Panc1 (cell line): ENCODE measurements around the gene SUSD4. TPM values are rescaled to one million over a fixed set of nuclear protein-coding genes. Genes with fewer than 3 reads are reported as not detected.

Experiments used
- ATAC-seq: fragments of 200-7000 bp; cut with Tn5 transposase; 2 replicates; pipeline ENCODE4 v1.9.1; 2020; ENCODE audit warnings: mild to moderate bottlenecking, moderate library complexity
- BruUV-seq: library from RNA; stranded (reverse); fragments of 400-500 nt; replicated peaks from 2 replicates; lab custom pipeline; 2021; lab: Mats Ljungman, UMichigan
- CTCF ChIA-PET: fragments of 300-600 bp; sonication (Branson Sonifier 250); formaldehyde crosslinking; loops from one replicate; lab custom pipeline; 2022; ENCODE audit warnings: antibody characterized with exemption; lab: Charles Lee
- POLR2A ChIA-PET: fragments of 300-600 bp; sonication (Branson Sonifier 250); formaldehyde crosslinking; loops from one replicate; lab custom pipeline; 2022; ENCODE audit warnings: antibody characterized with exemption; lab: Charles Lee
- DNase-seq: peaks from one replicate; pipeline ENCODE4 v3.0.0-alpha.2; 2010; ENCODE audit warnings: low read depth, low spot score
- H3K27ac ChIP-seq: 2 replicates; pipeline ENCODE4 v1.5.1; 2011; ENCODE audit warnings: mild to moderate bottlenecking, low read length, inconsistent platforms
- H3K27me3 ChIP-seq: fragments of 200-500 bp; sonication (Bioruptor generic); 2 replicates; pipeline ENCODE4 v1.6.0; 2014; ENCODE audit warnings: low read length, inconsistent platforms; ENCODE audit not compliant: control insufficient read depth, insufficient read depth
- H3K36me3 ChIP-seq: fragments of 200-500 bp; sonication (Bioruptor generic); 2 replicates; pipeline ENCODE4 v1.5.1; 2014; ENCODE audit warnings: inconsistent platforms, mild to moderate bottlenecking, low read length, moderate library complexity; ENCODE audit not compliant: control insufficient read depth, insufficient read depth
- H3K4me1 ChIP-seq: 2 replicates; pipeline ENCODE4 v1.5.1; 2011; ENCODE audit warnings: inconsistent platforms, mild to moderate bottlenecking, low read length, moderate library complexity; ENCODE audit not compliant: control insufficient read depth, insufficient read depth
- H3K4me3 ChIP-seq, 2 experiments: 2 replicates each; pipeline ENCODE4 v1.5.1; 2011 to 2012; ENCODE audit warnings: low read depth in 2 of 2, low read length in 2 of 2, mild to moderate bottlenecking in 2 of 2, inconsistent platforms in 1 of 2, moderate library complexity in 1 of 2
- H3K9me3 ChIP-seq: fragments of 200-500 bp; sonication (Bioruptor generic); 2 replicates; pipeline ENCODE4 v1.5.1; 2014; ENCODE audit warnings: low read depth, mild to moderate bottlenecking, inconsistent platforms, low read length, moderate library complexity; ENCODE audit not compliant: control insufficient read depth, insufficient read depth
- CTCF ChIP-seq: fragments of 450-650 bp; IDR thresholded peaks from 2 replicates; pipeline ENCODE4 v1.5.1; 2017; ENCODE audit warnings: mild to moderate bottlenecking
- POLR2AphosphoS5 ChIP-seq: IDR thresholded peaks from 2 replicates; pipeline ENCODE4 v1.6.1; 2012; ENCODE audit warnings: mild to moderate bottlenecking, low read depth, low read length, moderate library complexity
- REST ChIP-seq, 2 experiments: IDR thresholded peaks; 2 replicates each; pipeline ENCODE4 v1.6.1; 2011 to 2012; ENCODE audit warnings: low read depth in 2 of 2, control low read depth in 1 of 2, low read length in 1 of 2, mild to moderate bottlenecking in 1 of 2, moderate library complexity in 1 of 2; ENCODE audit not compliant: insufficient read depth in 1 of 2
- SIN3A ChIP-seq: IDR thresholded peaks from 2 replicates; pipeline ENCODE4 v1.6.1; 2012; ENCODE audit warnings: low read depth, mild to moderate bottlenecking, low read length, moderate library complexity, borderline replicate concordance; ENCODE audit not compliant: insufficient read depth
- TCF7L2 ChIP-seq: IDR thresholded peaks from 2 replicates; pipeline ENCODE4 v1.6.1; 2011; ENCODE audit warnings: mild to moderate bottlenecking, low read depth, low read length, inconsistent platforms
- in situ Hi-C: cut with HindIII; loops from 2 replicates; pipeline ENCODE4 v1.10.0; 2016; ENCODE audit warnings: low sequenced_read_pairs, low pct_unique_long_range_greater_than_20kb
- intact Hi-C: fragments of 100-400 bp; cut with micrococcal nuclease; formaldehyde crosslinking; loops from one replicate; pipeline ENCODE4 v1.10.0; 2022; ENCODE audit not compliant: unreplicated experiment
- total RNA-seq: library from RNA; stranded (reverse); gene quantifications from one replicate; pipeline ENCODE4 v1.2.1, GENCODE V29; 2021; ENCODE audit not compliant: unreplicated experiment

SUSD4 gene
- total RNA-seq, 1 experiment from 2014 or later, result 0.28 TPM

- Histone ChIP-seq H3K4me1 (no peaks in the 10 kb centered on the region), H3K27ac (no peak overlapping the region), H3K36me3 (no peaks in the 10 kb centered on the region), H3K9me3 (no peaks in the 10 kb centered on the region), H3K27me3 (peaks cover 14% of the 10 kb centered on the region), H3K4me3 (no peak overlapping the region)
- BruUV-seq, result no TSS peak
- TF ChIP-seq SIN3A (no peak), REST (IDR thresholded peaks at IDR 0.05; ENCODE audit: insufficient read depth in 1 of 2, low read depth in 2 of 2, low read length in 1 of 2) (no peak), TCF7L2 (no peak), POLR2AphosphoS5 (no peak), CTCF (no peak)
- intact Hi-C loops (no loop called here), in situ Hi-C loops (no loop called here)
- no peak for DNase-seq
- no peak for ATAC-seq
- CTCF ChIA-PET, result no interaction called here
- POLR2A ChIA-PET, result interaction anchor here (0.6 kb wide), 1 partner anchor 612 kb away, joined by 6 read pairs; no protein-coding TSS in a partner anchor
These were observed 46.1 kb upstream of the SUSD4 start for GRCh38 chr1:223410036-223410435.

- CTCF ChIA-PET, result no interaction called here
- BruUV-seq, result no TSS peak
- no peaks in the 10 kb centered on the region for H3K36me3 ChIP-seq
These were observed 41.5 kb upstream of the SUSD4 start for GRCh38 chr1:223405507-223405906.

GRCh38 chr1:223403184-223403815, 39.3 kb upstream of the SUSD4 start:
- in situ Hi-C loops (no loop called here), intact Hi-C loops (no loop called here)
- Histone ChIP-seq H3K36me3 (no peaks in the 10 kb centered on the region), H3K9me3 (no peaks in the 10 kb centered on the region), H3K4me1 (no peaks in the 10 kb centered on the region), H3K27me3 (peaks cover 7% of the 10 kb centered on the region), H3K4me3 (no peak overlapping the region), H3K27ac (no peak overlapping the region)
- ChIA-PET CTCF (no interaction called here), POLR2A (no interaction called here)
- BruUV-seq, result no TSS peak
- ATAC-seq (no peak), DNase-seq (no peak)
- TF ChIP-seq CTCF (no peak), REST (IDR thresholded peaks at IDR 0.05; ENCODE audit: insufficient read depth in 1 of 2, low read depth in 2 of 2, low read length in 1 of 2) (no peak), SIN3A (no peak), TCF7L2 (no peak), POLR2AphosphoS5 (no peak)

More at GRCh38 chr1:223405507-223405906, 41.5 kb upstream of the SUSD4 start:
- Histone ChIP-seq H3K9me3 (no peaks in the 10 kb centered on the region), H3K27me3 (peaks cover 7% of the 10 kb centered on the region), H3K4me1 (no peaks in the 10 kb centered on the region), H3K4me3 (no peak overlapping the region), H3K27ac (no peak overlapping the region)
- intact Hi-C loops, result no loop called here
- no peak for ATAC-seq
- no peak for TF ChIP-seq TCF7L2
- POLR2A ChIA-PET, result no interaction called here
- in situ Hi-C loops, result no loop called here
- no peak for DNase-seq
